Epidermal melanocyte (primary cell): ENCODE data around the gene ST14.
"Not testable (repeated sequence)": the region's sequence is repeated elsewhere in the genome, so short reads cannot be mapped to it uniquely, and the experiment has no call there.

Experiments
- DNase-seq: peaks from one replicate; pipeline ENCODE4 v3.0.0; 2011; ENCODE audit warnings: low spot score; ENCODE audit not compliant: insufficient read length

Gene ST14

GRCh38 chr11:130188047-130188446 lies 28.5 kb downstream of the ST14 start:
- no peak for DNase-seq

- DNase-seq, result no peak
These were observed 29.2 kb downstream of the ST14 start for GRCh38 chr11:130188585-130189347.

- DNase-seq, result no peak
These were observed 30.1 kb downstream of the ST14 start for GRCh38 chr11:130189492-130190210.

- DNase-seq, result no peak
These were observed 30.8 kb downstream of the ST14 start for GRCh38 chr11:130190371-130190881.

- no peak for DNase-seq
These were observed 32.3 kb downstream of the ST14 start for GRCh38 chr11:130191896-130192295.

GRCh38 chr11:130192845-130193267 lies 33.3 kb downstream of the ST14 start:
- DNase-seq, result no peak

GRCh38 chr11:130193551-130193950 lies 34.0 kb downstream of the ST14 start:
- not testable (repeated sequence) for DNase-seq

GRCh38 chr11:130194241-130195023 lies 34.9 kb downstream of the ST14 start:
- DNase-seq, result no peak

- DNase-seq, result no peak
These were observed 37.9 kb downstream of the ST14 start for GRCh38 chr11:130197386-130198035.

- DNase-seq, result no peak
These were observed 38.7 kb downstream of the ST14 start for GRCh38 chr11:130198292-130198691.

- no peak for DNase-seq
These were observed 39.4 kb downstream of the ST14 start for GRCh38 chr11:130198964-130199363.

GRCh38 chr11:130199792-130200191 lies 40.2 kb downstream of the ST14 start:
- no peak for DNase-seq

GRCh38 chr11:130201026-130201425 lies 41.4 kb downstream of the ST14 start:
- no peak for DNase-seq

- no peak for DNase-seq
These were observed 42.6 kb downstream of the ST14 start for GRCh38 chr11:130202009-130202817.

GRCh38 chr11:130202818-130203689 lies 43.5 kb downstream of the ST14 start:
- no peak for DNase-seq

- DNase-seq, result no peak
These were observed 44.5 kb downstream of the ST14 start for GRCh38 chr11:130203766-130204702.

GRCh38 chr11:130204703-130205095 lies 45.1 kb downstream of the ST14 start:
- DNase-seq, result no peak

- no peak for DNase-seq
These were observed 46.6 kb downstream of the ST14 start for GRCh38 chr11:130206141-130206540.
